ENCODE measurements around the gene OTOP1. TPM values are rescaled to one million over a fixed set of nuclear protein-coding genes. Genes with fewer than 3 reads are reported as not detected.
"Not testable (repeated sequence)": the region's sequence is repeated elsewhere in the genome, so short reads cannot be mapped to it uniquely, and the experiment has no call there.

Gene OTOP1
- total RNA-seq, 1 donor from 2014 or later, result not detected

GRCh38 chr4:4225915-4226605 lies 669 bp downstream of the OTOP1 start:
- Mint-ChIP-seq H3K4me1 (ENCODE audit: low read depth, unreplicated experiment) (no peaks in the 10 kb centered on the region), H3K4me3 (ENCODE audit: unreplicated experiment) (peak overlapping the region; percentile 45), H3K27ac (ENCODE audit: unreplicated experiment) (no peak overlapping the region), H3K27me3 (ENCODE audit: low read depth, unreplicated experiment) (peaks cover 72% of the 10 kb centered on the region), H3K36me3 (ENCODE audit: low read depth, unreplicated experiment) (peaks cover 5% of the 10 kb centered on the region), H3K9me3 (ENCODE audit: unreplicated experiment) (peaks cover 12% of the 10 kb centered on the region)
- H3K9me3 ChIP-seq (ENCODE audit: insufficient read depth, low read depth, low read length), result no peaks in the 10 kb centered on the region
- H3K36me3 ChIP-seq (ENCODE audit: insufficient read depth, low read length), result no peaks in the 10 kb centered on the region
- H2AFZ ChIP-seq (ENCODE audit: low read depth, low read length), result peak overlapping the region; percentile 18
- no peak overlapping the region for H3K27ac ChIP-seq (ENCODE audit: low read depth, low read length)
- no peak overlapping the region for H3K4me3 ChIP-seq (ENCODE audit: insufficient read depth, low read depth, low read length)
- no peaks in the 10 kb centered on the region for H3K79me2 ChIP-seq (ENCODE audit: insufficient read depth, low read length)
- H3K27me3 ChIP-seq (ENCODE audit: insufficient read depth, low read length), result peaks cover 34% of the 10 kb centered on the region
- H3K4me1 ChIP-seq (ENCODE audit: insufficient read depth, low read length), result no peaks in the 10 kb centered on the region
- no peak for FAIRE-seq
- DNase-seq (ENCODE audit: low read depth), result no peak
- no peak for TF ChIP-seq EZH2 (IDR thresholded peaks at IDR 0.05; ENCODE audit: insufficient read depth, low read length)
- TF ChIP-seq CTCF (IDR thresholded peaks at IDR 0.05; ENCODE audit: insufficient read depth, low read depth, low read length), result no peak
- H4K20me1 ChIP-seq (ENCODE audit: insufficient read depth, low read length), result no peaks in the 10 kb centered on the region
- no peak overlapping the region for H3K9ac ChIP-seq (ENCODE audit: low read length)
- H3K4me2 ChIP-seq (ENCODE audit: low read length), result peak overlapping the region; percentile 41

DNA sequence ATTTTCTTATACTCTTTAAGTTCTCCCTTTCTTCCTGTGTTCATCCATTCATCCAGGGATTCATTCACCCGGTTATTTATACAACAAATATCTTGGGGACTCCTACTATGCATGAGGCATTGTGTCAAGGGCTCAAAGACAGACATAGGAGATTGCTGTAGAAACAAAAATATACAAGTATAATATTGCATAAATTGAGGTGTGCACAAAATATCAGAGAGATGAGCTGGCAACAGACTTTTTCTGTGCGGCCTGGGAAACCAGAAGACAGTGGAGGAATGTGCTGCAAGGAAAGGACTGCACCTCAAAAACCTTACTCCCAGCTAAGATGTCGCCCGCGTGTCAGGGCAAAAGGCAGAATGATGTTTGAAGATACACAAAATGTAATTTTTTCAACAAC lies 9.6 kb downstream of the OTOP1 start:
- H3K36me3 ChIP-seq (ENCODE audit: insufficient read depth, low read length), result no peaks in the 10 kb centered on the region
- TF ChIP-seq EZH2 (IDR thresholded peaks at IDR 0.05; ENCODE audit: insufficient read depth, low read length) (no peak), CTCF (IDR thresholded peaks at IDR 0.05; ENCODE audit: insufficient read depth, low read depth, low read length) (no peak)
- H4K20me1 ChIP-seq (ENCODE audit: insufficient read depth, low read length), result no peaks in the 10 kb centered on the region
- H3K9me3 Mint-ChIP-seq (ENCODE audit: unreplicated experiment), result no peaks in the 10 kb centered on the region
- H3K4me3 ChIP-seq (ENCODE audit: insufficient read depth, low read depth, low read length), result no peak overlapping the region
- DNase-seq (ENCODE audit: low read depth) (peak; percentile 18), FAIRE-seq (no peak)
- H2AFZ ChIP-seq (ENCODE audit: low read depth, low read length), result no peak overlapping the region
- H3K4me1 ChIP-seq (ENCODE audit: insufficient read depth, low read length), result no peaks in the 10 kb centered on the region
- H3K9me3 ChIP-seq (ENCODE audit: insufficient read depth, low read depth, low read length), result no peaks in the 10 kb centered on the region
- H3K9ac ChIP-seq (ENCODE audit: low read length), result no peak overlapping the region
- peaks cover 4% of the 10 kb centered on the region for H3K27me3 ChIP-seq (ENCODE audit: insufficient read depth, low read length)
- no peak overlapping the region for H3K4me3 Mint-ChIP-seq (ENCODE audit: unreplicated experiment)
- H3K27ac ChIP-seq (ENCODE audit: low read depth, low read length), result no peak overlapping the region
- peak overlapping the region; percentile 56 for H3K27ac Mint-ChIP-seq (ENCODE audit: unreplicated experiment)
- peaks cover 6% of the 10 kb centered on the region for H3K27me3 Mint-ChIP-seq (ENCODE audit: low read depth, unreplicated experiment)
- H3K79me2 ChIP-seq (ENCODE audit: insufficient read depth, low read length), result no peaks in the 10 kb centered on the region
- peak overlapping the region; percentile 37 for H3K4me2 ChIP-seq (ENCODE audit: low read length)
- no peaks in the 10 kb centered on the region for H3K36me3 Mint-ChIP-seq (ENCODE audit: low read depth, unreplicated experiment)
- peaks cover 15% of the 10 kb centered on the region for H3K4me1 Mint-ChIP-seq (ENCODE audit: low read depth, unreplicated experiment)

GRCh38 chr4:4216648-4217047 lies 10.1 kb downstream of the OTOP1 start:
- Histone ChIP-seq H4K20me1 (ENCODE audit: insufficient read depth, low read length) (no peaks in the 10 kb centered on the region), H3K4me1 (ENCODE audit: insufficient read depth, low read length) (no peaks in the 10 kb centered on the region), H2AFZ (ENCODE audit: low read depth, low read length) (peak overlapping the region; percentile 29), H3K79me2 (ENCODE audit: insufficient read depth, low read length) (no peaks in the 10 kb centered on the region), H3K27me3 (ENCODE audit: insufficient read depth, low read length) (peaks cover 4% of the 10 kb centered on the region), H3K9ac (ENCODE audit: low read length) (no peak overlapping the region), H3K9me3 (ENCODE audit: insufficient read depth, low read depth, low read length) (no peaks in the 10 kb centered on the region), H3K4me2 (ENCODE audit: low read length) (peak overlapping the region; percentile 37), H3K27ac (ENCODE audit: low read depth, low read length) (no peak overlapping the region), H3K4me3 (ENCODE audit: insufficient read depth, low read depth, low read length) (no peak overlapping the region), H3K36me3 (ENCODE audit: insufficient read depth, low read length) (no peaks in the 10 kb centered on the region)
- Mint-ChIP-seq H3K4me1 (ENCODE audit: low read depth, unreplicated experiment) (peaks cover 15% of the 10 kb centered on the region), H3K36me3 (ENCODE audit: low read depth, unreplicated experiment) (no peaks in the 10 kb centered on the region), H3K27me3 (ENCODE audit: low read depth, unreplicated experiment) (peaks cover 2% of the 10 kb centered on the region), H3K4me3 (ENCODE audit: unreplicated experiment) (no peak overlapping the region), H3K9me3 (ENCODE audit: unreplicated experiment) (no peaks in the 10 kb centered on the region), H3K27ac (ENCODE audit: unreplicated experiment) (peak overlapping the region; percentile 56)
- peak; percentile 41 for DNase-seq (ENCODE audit: low read depth)
- peak; percentile 47 for FAIRE-seq
- TF ChIP-seq CTCF (IDR thresholded peaks at IDR 0.05; ENCODE audit: insufficient read depth, low read depth, low read length) (no peak), EZH2 (IDR thresholded peaks at IDR 0.05; ENCODE audit: insufficient read depth, low read length) (no peak)

GRCh38 chr4:4213674-4214073 lies 13.1 kb downstream of the OTOP1 start:
- H3K4me3 Mint-ChIP-seq (ENCODE audit: unreplicated experiment); H4K20me1 ChIP-seq (ENCODE audit: insufficient read depth, low read length); H3K4me3 ChIP-seq (ENCODE audit: insufficient read depth, low read depth, low read length); FAIRE-seq; H3K9me3 Mint-ChIP-seq (ENCODE audit: unreplicated experiment); H3K79me2 ChIP-seq (ENCODE audit: insufficient read depth, low read length); H3K4me1 ChIP-seq (ENCODE audit: insufficient read depth, low read length); H3K27me3 ChIP-seq (ENCODE audit: insufficient read depth, low read length); H3K27ac Mint-ChIP-seq (ENCODE audit: unreplicated experiment); H3K9ac ChIP-seq (ENCODE audit: low read length); H3K4me2 ChIP-seq (ENCODE audit: low read length); H2AFZ ChIP-seq (ENCODE audit: low read depth, low read length); H3K9me3 ChIP-seq (ENCODE audit: insufficient read depth, low read depth, low read length); H3K36me3 Mint-ChIP-seq (ENCODE audit: low read depth, unreplicated experiment); H3K27ac ChIP-seq (ENCODE audit: low read depth, low read length); H3K36me3 ChIP-seq (ENCODE audit: insufficient read depth, low read length): not testable (repeated sequence)
- H3K4me1 Mint-ChIP-seq (ENCODE audit: low read depth, unreplicated experiment), result peaks cover 15% of the 10 kb centered on the region
- peaks cover 13% of the 10 kb centered on the region for H3K27me3 Mint-ChIP-seq (ENCODE audit: low read depth, unreplicated experiment)
- peak; percentile 4 for DNase-seq (ENCODE audit: low read depth)

Data from astrocyte (in vitro differentiated cells and primary cell).